IMR-90 (cell line): Measurements from ENCODE around the gene NAXE. TPM values are rescaled to one million over a fixed set of nuclear protein-coding genes. Genes with fewer than 3 reads are reported as not detected.
A peak's percentile ranks its signal among the peaks of the same experiment; 100 is the strongest.
"Not testable (repeated sequence)": the region's sequence is repeated elsewhere in the genome, so short reads cannot be mapped to it uniquely, and the experiment has no call there.

Experiments used
- ATAC-seq: fragments of 200-7000 bp; cut with Tn5 transposase; 2 replicates; pipeline ENCODE4 v1.9.1; 2020; ENCODE audit warnings: low read depth, mild to moderate bottlenecking, moderate library complexity
- BruUV-seq: library from RNA; stranded (reverse); fragments of 400-500 nt; replicated peaks from 2 replicates; lab custom pipeline; 2021; lab: Mats Ljungman, UMichigan
- CTCF ChIA-PET: fragments of 300-600 bp; formaldehyde crosslinking; extraction: SDS; loops from one replicate; lab custom pipeline; 2021; ENCODE audit warnings: antibody characterized with exemption; lab: Yijun Ruan, JAX
- POLR2A ChIA-PET: fragments of 300-600 bp; sonication (Branson Sonifier 250); formaldehyde crosslinking; loops from one replicate; lab custom pipeline; 2022; ENCODE audit warnings: antibody characterized with exemption; ENCODE audit not compliant: unreplicated experiment; lab: Charles Lee
- DNase-seq: peaks from one replicate; pipeline ENCODE4 v3.0.0; 2013
- H2AFZ ChIP-seq: replicated peaks from 2 replicates; pipeline ENCODE3; 2013; ENCODE audit warnings: low read length, mild to moderate bottlenecking; ENCODE audit not compliant: poor library complexity
- H2AK5ac ChIP-seq: 2 replicates; pipeline ENCODE4 v1.6.1; 2013; ENCODE audit warnings: low read depth, low read length, inconsistent platforms
- H2AK9ac ChIP-seq: replicated peaks from 2 replicates; pipeline ENCODE3; 2013; ENCODE audit warnings: mild to moderate bottlenecking, low read depth, low read length, moderate library complexity; ENCODE audit not compliant: poor library complexity
- H2BK120ac ChIP-seq: 2 replicates; pipeline ENCODE4 v1.6.1; 2013; ENCODE audit warnings: low read depth, low read length, inconsistent platforms
- H2BK15ac ChIP-seq: 3 replicates; pipeline ENCODE4 v1.6.1; 2013; ENCODE audit warnings: low read depth, low read length, inconsistent platforms
- H2BK20ac ChIP-seq: 2 replicates; pipeline ENCODE4 v1.6.1; 2013; ENCODE audit warnings: low read depth, mild to moderate bottlenecking, inconsistent platforms, low read length, moderate library complexity
- H2BK5ac ChIP-seq: 2 replicates; pipeline ENCODE4 v1.6.1; 2013; ENCODE audit warnings: mild to moderate bottlenecking, low read depth, low read length, inconsistent platforms; ENCODE audit not compliant: poor library complexity, severe bottlenecking
- H3K14ac ChIP-seq: replicated peaks from 2 replicates; pipeline ENCODE4 v1.6.1; 2013; ENCODE audit warnings: low read depth, low read length, inconsistent platforms
- H3K18ac ChIP-seq: 2 replicates; pipeline ENCODE4 v1.6.1; 2013; ENCODE audit warnings: low read depth, low read length, control low read depth
- H3K23ac ChIP-seq: 2 replicates; pipeline ENCODE4 v1.6.1; 2013; ENCODE audit warnings: low read depth, low read length, inconsistent platforms
- H3K27ac ChIP-seq: 2 replicates; pipeline ENCODE4 v1.5.1; 2013; ENCODE audit warnings: mild to moderate bottlenecking, control low read depth, low read length; ENCODE audit not compliant: insufficient read depth
- H3K27me3 ChIP-seq: 2 replicates; pipeline ENCODE4 v1.6.1; 2013; ENCODE audit warnings: low read length; ENCODE audit not compliant: control insufficient read depth, insufficient read depth
- H3K36me3 ChIP-seq: 2 replicates; pipeline ENCODE4 v1.6.1; 2013; ENCODE audit warnings: low read length, mixed read lengths; ENCODE audit not compliant: control insufficient read depth, insufficient read depth
- H3K4ac ChIP-seq: 2 replicates; pipeline ENCODE4 v1.6.1; 2013; ENCODE audit warnings: low read depth, low read length, inconsistent platforms
- H3K4me1 ChIP-seq: 2 replicates; pipeline ENCODE4 v1.6.1; 2013; ENCODE audit warnings: low read length, mixed read lengths; ENCODE audit not compliant: control insufficient read depth, insufficient read depth
- H3K4me2 ChIP-seq: 2 replicates; pipeline ENCODE4 v1.6.1; 2013; ENCODE audit warnings: low read depth, mild to moderate bottlenecking, control low read depth, low read length, moderate library complexity
- H3K4me3 ChIP-seq: 2 replicates; pipeline ENCODE4 v1.5.1; 2013; ENCODE audit warnings: low read depth, mild to moderate bottlenecking, control low read depth, low read length, moderate library complexity; ENCODE audit not compliant: insufficient read depth
- H3K56ac ChIP-seq: 2 replicates; pipeline ENCODE4 v1.6.1; 2013; ENCODE audit warnings: low read length, inconsistent platforms; ENCODE audit not compliant: insufficient read depth; ENCODE audit errors: extremely low read depth
- H3K79me1 ChIP-seq, 2 experiments: 2 replicates each; pipeline ENCODE4 v1.6.1; 2013; ENCODE audit warnings: low read length in 2 of 2, inconsistent platforms in 1 of 2, low read depth in 1 of 2
- H3K9ac ChIP-seq: 2 replicates; pipeline ENCODE4 v1.6.1; 2013; ENCODE audit warnings: low read depth, low read length, control low read depth
- H3K9me1 ChIP-seq: 2 replicates; pipeline ENCODE4 v1.6.1; 2013; ENCODE audit warnings: low read length, inconsistent platforms; ENCODE audit not compliant: insufficient read depth
- H3K9me3 ChIP-seq: 2 replicates; pipeline ENCODE4 v1.6.1; 2013; ENCODE audit warnings: low read length; ENCODE audit not compliant: control insufficient read depth, insufficient read depth
- H4K20me1 ChIP-seq: 2 replicates; pipeline ENCODE4 v1.6.1; 2013; ENCODE audit warnings: low read length, inconsistent platforms; ENCODE audit not compliant: insufficient read depth
- H4K5ac ChIP-seq: 2 replicates; pipeline ENCODE4 v1.6.1; 2013; ENCODE audit warnings: mild to moderate bottlenecking, low read depth, low read length, control low read depth
- H4K8ac ChIP-seq, 2 experiments: 2 replicates each; pipeline ENCODE4 v1.6.1; 2013; ENCODE audit warnings: low read depth in 2 of 2, low read length in 2 of 2, control low read depth in 1 of 2, inconsistent platforms in 1 of 2
- H4K91ac ChIP-seq: 2 replicates; pipeline ENCODE4 v1.6.1; 2013; ENCODE audit warnings: low read depth, low read length, inconsistent platforms; ENCODE audit not compliant: insufficient read depth
- CTCF ChIP-seq: conservative IDR thresholded peaks from 2 replicates; pipeline ENCODE4 v1.5.1; 2012; ENCODE audit warnings: mild to moderate bottlenecking, low read depth, low read length, improper control_type of control experiment
- POLR2A ChIP-seq: IDR thresholded peaks from 2 replicates; pipeline ENCODE4 v1.6.1; 2012; ENCODE audit warnings: mild to moderate bottlenecking, low read depth, low read length
- WGBS, 2 experiments: methylation state at CpG; one replicate each; pipeline versions ENCODE4 v1.1.5 to v1.1.7; 2013; ENCODE audit warnings: missing lambda C conversion rate in 2 of 2; ENCODE audit not compliant: insufficient read length in 1 of 2; ENCODE audit errors: extremely low coverage in 2 of 2; 5-methylcytosine and 5-hydroxymethylcytosine counted together
- dilution Hi-C: fragments of 300-500 bp; cut with HindIII; formaldehyde crosslinking; loops from one replicate; pipeline ENCODE4 v1.14.3; 2018; ENCODE audit warnings: low sequenced_read_pairs; ENCODE audit not compliant: unreplicated experiment
- in situ Hi-C: fragments of 300-500 bp; cut with MboI; formaldehyde crosslinking; loops from 3 replicates; pipeline ENCODE4 v1.14.3; 2019; ENCODE audit warnings: low sequenced_read_pairs, inconsistent platforms, mixed read lengths
- intact Hi-C: fragments of 100-400 bp; cut with micrococcal nuclease; formaldehyde crosslinking; loops from 2 replicates; pipeline ENCODE4 v1.10.0; 2022
- polyA plus RNA-seq, 3 experiments: library from polyadenylated mRNA; depleted of rRNA; stranded (reverse); fragments of >200 nt; gene quantifications; 2 replicates each; pipeline ENCODE4 v1.2.3, GENCODE V29; 2012; ENCODE audit warnings: low replicate concordance in 1 of 3
- total RNA-seq: library from RNA; depleted of rRNA; stranded (reverse); fragments of >200 nt; gene quantifications from 2 replicates; pipeline ENCODE4 v1.2.3, GENCODE V29; 2012

The NAXE gene
- total and polyA plus RNA-seq, 2 of the 4 experiments (the other 2 are of a cell fraction), result 61.0 to 74.2 TPM

- peak overlapping the region; percentile 49 to 78; a peak in 2 of 4 replicates for H4K8ac ChIP-seq
- no peaks in the 10 kb centered on the region for H4K20me1 ChIP-seq
- H3K27ac ChIP-seq, result no peak overlapping the region
- H3K27me3 ChIP-seq, result peaks cover 1% of the 10 kb centered on the region; the same call in 1 of the 2 replicates
- dilution Hi-C loops, result no loop called here
- no peak overlapping the region for H3K9ac ChIP-seq
- H3K4me1 ChIP-seq, result 0 out of 2 replicates have a peak, but pooled peaks cover 4% of the 10 kb centered on the region
- H3K9me1 ChIP-seq, result peaks cover 14% of the 10 kb centered on the region
- H2AK5ac ChIP-seq, result no peak overlapping the region
- ATAC-seq (no peak), DNase-seq (no peak)
- no peak overlapping the region for H3K23ac ChIP-seq
- H3K14ac ChIP-seq, result no peak overlapping the region
- H4K5ac ChIP-seq, result no peak overlapping the region
- ChIA-PET POLR2A (no interaction called here), CTCF (interaction anchor here (0.7 to 1.0 kb wide), 2 partner anchors 11 to 157 kb away, joined by 3 to 4 read pairs; partner anchors contain the start of gene NAXE)
- H3K36me3 ChIP-seq, result peaks cover 8% of the 10 kb centered on the region
- H2BK5ac ChIP-seq, result no peak overlapping the region
- H2BK15ac ChIP-seq, result no peak overlapping the region
- in situ Hi-C loops, result no loop called here
- H4K91ac ChIP-seq, result no peak overlapping the region
- TF ChIP-seq CTCF (peak; percentile 36), POLR2A (no peak)
- no peak overlapping the region for H3K4me3 ChIP-seq
- no peak overlapping the region for H3K18ac ChIP-seq
- intact Hi-C loops, result no loop called here
- 0% methylated on average over 4 of the region's 10 CpGs; no CpG with 5 or more reads in 1 of the 2 experiments for WGBS, 2 experiments
- H3K4ac ChIP-seq, result no peak overlapping the region
- no peak overlapping the region for H2BK20ac ChIP-seq
- BruUV-seq, result no TSS peak
- H3K9me3 ChIP-seq, result no peaks in the 10 kb centered on the region
- no peak overlapping the region for H3K56ac ChIP-seq
- no peak overlapping the region for H2AK9ac ChIP-seq
- H2BK120ac ChIP-seq, result no peak overlapping the region
- no peak overlapping the region for H3K4me2 ChIP-seq
- peak overlapping the region; percentile 76 for H2AFZ ChIP-seq
- peaks cover 16 to 44% of the 10 kb centered on the region in 2 experiments; a peak in 3 of 4 replicates for H3K79me1 ChIP-seq
These were observed 11.0 kb downstream of the NAXE start for GRCh38 chr1:156602557-156602993.

DNA sequence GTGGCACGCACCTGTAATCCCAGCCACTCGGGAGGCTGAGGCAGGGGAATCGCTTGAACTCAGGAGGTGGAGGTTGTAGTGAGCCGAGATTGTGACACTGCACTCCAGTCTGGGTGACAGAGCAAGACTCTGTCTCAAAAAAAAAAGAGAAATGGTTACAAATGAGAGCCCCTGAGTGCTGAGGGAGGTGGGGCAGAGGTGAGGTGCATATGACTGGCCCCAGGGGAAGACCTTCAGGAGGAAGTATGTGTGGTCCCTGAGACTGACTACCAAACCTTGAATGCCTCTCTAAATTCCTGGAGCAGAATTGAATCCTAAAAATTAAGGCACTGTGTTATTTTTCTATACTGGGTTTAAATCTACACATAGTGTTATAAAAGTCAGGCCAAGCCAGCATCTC lies 15.8 kb downstream of the NAXE start:
- H3K4me2 ChIP-seq, POLR2A ChIA-PET, dilution Hi-C loops, H3K56ac ChIP-seq, H3K36me3 ChIP-seq, BruUV-seq, H4K8ac ChIP-seq, H3K9me1 ChIP-seq, H2BK15ac ChIP-seq, H3K23ac ChIP-seq, H2AK9ac ChIP-seq, H2AFZ ChIP-seq, H3K4me1 ChIP-seq, DNase-seq, intact Hi-C loops, H2BK120ac ChIP-seq, H3K14ac ChIP-seq, H4K5ac ChIP-seq, H3K9ac ChIP-seq, H3K4me3 ChIP-seq, H2AK5ac ChIP-seq, H4K20me1 ChIP-seq, H2BK5ac ChIP-seq, ATAC-seq, CTCF ChIA-PET, H3K9me3 ChIP-seq, H3K79me1 ChIP-seq, H3K4ac ChIP-seq, H4K91ac ChIP-seq, H2BK20ac ChIP-seq, H3K27ac ChIP-seq, H3K18ac ChIP-seq: not testable (repeated sequence)
- H3K27me3 ChIP-seq, result peaks cover 18% of the 10 kb centered on the region
- in situ Hi-C loops, result loop anchor here (5.0 kb wide), 1 partner anchor 220 kb away; no protein-coding TSS in a partner anchor
- 57% methylated on average over 1 of the region's 4 CpGs; no CpG with 5 or more reads in 1 of the 2 experiments for WGBS, 2 experiments
